Muscle of back (tissue), 11 donors: Measurements from ENCODE around the gene NTN3. TPM values are rescaled to one million over a fixed set of nuclear protein-coding genes. Genes with fewer than 3 reads are reported as not detected.

Experiments
- DNase-seq, 3 donors: peaks; one replicate each; pipeline versions ENCODE4 v3.0.0 to v3.0.0-alpha.2; 2013
- polyA plus RNA-seq, 10 donors: library from polyadenylated mRNA; unstranded; fragments of 120-200 nt; gene quantifications; one replicate each; pipeline ENCODE4 v1.2.1, GENCODE V29; 2013; ENCODE audit not compliant: insufficient read length in 10 of 10

Gene NTN3
- polyA plus RNA-seq, 10 donors: 1.7 to 2.9 (median 2.3) TPM

- peak in 1 of 3 donors; percentile 42 for DNase-seq
Observed at GRCh38 chr16:2512735-2513404, 41.8 kb downstream of the NTN3 start.

GRCh38 chr16:2513405-2514332, 42.6 kb downstream of the NTN3 start, which contains the start of gene ATP6V0C:
TSS of gene ATP6V0C (plus strand) at chr16:2513952. CDS start at chr16:2514104, 152 bp downstream.
- DNase-seq: peak; percentile 89 to 94 (median 93)

GRCh38 chr16:2514333-2515179, 43.5 kb downstream of the NTN3 start:
- DNase-seq: peak in 1 of 3 donors; percentile 46

GRCh38 chr16:2515180-2515851, 44.2 kb downstream of the NTN3 start:
- DNase-seq: no peak

GRCh38 chr16:2516391-2517240, 45.5 kb downstream of the NTN3 start:
- no peak for DNase-seq

- no peak for DNase-seq
Observed at GRCh38 chr16:2517954-2518605, 47.0 kb downstream of the NTN3 start.

GRCh38 chr16:2518823-2519710, 48.0 kb downstream of the NTN3 start:
- DNase-seq: no peak

GRCh38 chr16:2519711-2520080, 48.6 kb downstream of the NTN3 start:
- no peak for DNase-seq

GRCh38 chr16:2520097-2520783, 49.1 kb downstream of the NTN3 start, which contains the start of gene AMDHD2:
TSS of gene AMDHD2 (plus strand) at chr16:2520371. CDS start at chr16:2520459, 88 bp downstream.
- peak; percentile 88 to 97 (median 93) for DNase-seq

GRCh38 chr16:2520784-2521531, 49.9 kb downstream of the NTN3 start:
- no peak for DNase-seq

Other genes starting within 250 kb of the NTN3 start
- 10 to 100 TPM in 8 of 10 donors, 1 to 10 TPM in 2; 9.4 to 20.1 (median 12.8) TPM for gene E4F1, start 247.7 kb upstream of the NTN3 start, polyA plus RNA-seq
- 1 to 10 TPM in 2 of 10 donors, under 1 TPM in 8; 0.35 to 1.1 (median 0.71) TPM for gene DNASE1L2, start 234.9 kb upstream of the NTN3 start, polyA plus RNA-seq
- 10 to 100 TPM; 42.8 to 59.2 (median 49.0) TPM for gene ECI1, start 219.7 kb upstream of the NTN3 start, polyA plus RNA-seq
- gene RNPS1, start 203.2 kb upstream of the NTN3 start, polyA plus RNA-seq: 100 to 1,000 TPM; 136 to 186 (median 165) TPM
- 10 to 100 TPM; 12.5 to 18.8 (median 14.8) TPM for gene ABCA3, start 130.6 kb upstream of the NTN3 start, polyA plus RNA-seq
- gene CCNF, start 41.9 kb upstream of the NTN3 start, polyA plus RNA-seq: 1 to 10 TPM; 4.8 to 9.7 (median 6.4) TPM
- 1 to 10 TPM; 2.7 to 7.5 (median 4.8) TPM for gene TEDC2, start 11.2 kb upstream of the NTN3 start, polyA plus RNA-seq
- gene TBC1D24, start 3.8 kb downstream of the NTN3 start, polyA plus RNA-seq: 10 to 100 TPM; 14.9 to 25.3 (median 21.4) TPM
- gene ATP6V0C, start 42.7 kb downstream of the NTN3 start, polyA plus RNA-seq: 100 to 1,000 TPM in 4 of 10 donors, 10 to 100 TPM in 6; 70.4 to 142 (median 94.2) TPM
- 10 to 100 TPM in 6 of 10 donors, 1 to 10 TPM in 4; 6.5 to 16.4 (median 11.0) TPM for gene AMDHD2, start 49.1 kb downstream of the NTN3 start, polyA plus RNA-seq
- 1 to 10 TPM in 6 of 10 donors, under 1 TPM in 2, not detected in 2; 0.15 to 3.3 (median 1.7) TPM for gene CEMP1, start 60.1 kb downstream of the NTN3 start, polyA plus RNA-seq
- 10 to 100 TPM; 23.7 to 34.3 (median 28.6) TPM for gene PDPK1, start 66.7 kb downstream of the NTN3 start, polyA plus RNA-seq
- gene KCTD5, start 211.2 kb downstream of the NTN3 start, polyA plus RNA-seq: 10 to 100 TPM; 18.5 to 22.9 (median 20.6) TPM
- 1 to 10 TPM in 6 of 10 donors, under 1 TPM in 4; 0.86 to 1.6 (median 1.2) TPM for gene PRSS27, start 248.9 kb downstream of the NTN3 start, polyA plus RNA-seq